Fibroblast of lung (primary cell): Measurements from ENCODE around the gene SH3PXD2A.

Source experiments
- EZH2 ChIP-seq: IDR thresholded peaks from 2 replicates; pipeline ENCODE4 v1.5.1; 2012; ENCODE audit warnings: low read length, control low read depth, mild to moderate bottlenecking; ENCODE audit errors: missing control alignments
- TF ChIP-seq, protein P1 (sequence below), 2 donors: IDR thresholded peaks in 1 of 2; conservative IDR thresholded peaks in 1 of 2; 1 replicate in 1 of 2; 2 replicates in 1 of 2; pipeline ENCODE4 v1.5.1; 2011 to 2012; ENCODE audit warnings: low read length in 2 of 2, control low read depth in 1 of 2, inconsistent platforms in 1 of 2, low read depth in 1 of 2, mild to moderate bottlenecking in 1 of 2

DNA sequence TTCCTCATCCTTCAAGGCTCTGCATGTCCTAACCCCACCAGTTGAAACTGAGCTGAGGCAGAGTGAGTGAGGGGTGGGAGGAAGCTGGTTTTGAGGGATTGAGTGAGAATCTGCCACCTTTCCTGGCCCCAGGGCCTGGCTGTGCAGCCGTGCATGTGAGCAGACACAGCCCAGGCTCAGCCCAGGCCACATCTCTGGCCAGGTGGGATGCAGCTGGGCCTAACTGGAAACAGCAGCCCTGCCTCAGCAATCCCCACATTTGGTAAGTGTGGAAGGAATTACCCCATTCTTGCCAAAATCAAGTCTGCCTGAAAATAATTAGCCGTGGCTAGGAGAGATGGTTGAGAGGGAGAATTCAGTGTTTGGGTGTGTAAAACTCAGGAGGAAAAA, 245.3 kb downstream of the SH3PXD2A start:
- TF ChIP-seq, protein P1, sequence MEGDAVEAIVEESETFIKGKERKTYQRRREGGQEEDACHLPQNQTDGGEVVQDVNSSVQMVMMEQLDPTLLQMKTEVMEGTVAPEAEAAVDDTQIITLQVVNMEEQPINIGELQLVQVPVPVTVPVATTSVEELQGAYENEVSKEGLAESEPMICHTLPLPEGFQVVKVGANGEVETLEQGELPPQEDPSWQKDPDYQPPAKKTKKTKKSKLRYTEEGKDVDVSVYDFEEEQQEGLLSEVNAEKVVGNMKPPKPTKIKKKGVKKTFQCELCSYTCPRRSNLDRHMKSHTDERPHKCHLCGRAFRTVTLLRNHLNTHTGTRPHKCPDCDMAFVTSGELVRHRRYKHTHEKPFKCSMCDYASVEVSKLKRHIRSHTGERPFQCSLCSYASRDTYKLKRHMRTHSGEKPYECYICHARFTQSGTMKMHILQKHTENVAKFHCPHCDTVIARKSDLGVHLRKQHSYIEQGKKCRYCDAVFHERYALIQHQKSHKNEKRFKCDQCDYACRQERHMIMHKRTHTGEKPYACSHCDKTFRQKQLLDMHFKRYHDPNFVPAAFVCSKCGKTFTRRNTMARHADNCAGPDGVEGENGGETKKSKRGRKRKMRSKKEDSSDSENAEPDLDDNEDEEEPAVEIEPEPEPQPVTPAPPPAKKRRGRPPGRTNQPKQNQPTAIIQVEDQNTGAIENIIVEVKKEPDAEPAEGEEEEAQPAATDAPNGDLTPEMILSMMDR (conservative IDR thresholded peaks at IDR 0.05 in 1 of 2, IDR thresholded peaks at IDR 0.05 in 1 of 2; ENCODE audit: low read depth in 1 of 2, low read length in 2 of 2) = no peak
- no peak for TF ChIP-seq EZH2
